GM12878 (cell line): ENCODE data around the gene MICA. TPM values are rescaled to one million over a fixed set of nuclear protein-coding genes. Genes with fewer than 3 reads are reported as not detected.

ENCODE experiments used
- BMI1 ChIP-seq: fragments of 450-650 bp; IDR thresholded peaks from 2 replicates; pipeline ENCODE4 v1.6.1; 2016; ENCODE audit warnings: mild to moderate bottlenecking, moderate library complexity, borderline replicate concordance
- BRCA1 ChIP-seq: IDR thresholded peaks from 2 replicates; pipeline ENCODE4 v1.6.1; 2011; ENCODE audit warnings: low read depth, low read length, improper control_type of control experiment
- CBFB ChIP-seq: IDR thresholded peaks from 2 replicates; pipeline ENCODE4 v1.6.1; 2016; ENCODE audit warnings: antibody characterized with exemption, low read depth
- CBX5 ChIP-seq: sonication (generic); IDR thresholded peaks from 2 replicates; pipeline ENCODE4 v1.6.1; 2016; ENCODE audit warnings: low read depth, moderate library complexity, mild to moderate bottlenecking, inconsistent platforms
- CHD1 ChIP-seq: IDR thresholded peaks from 2 replicates; pipeline ENCODE4 v1.6.1; 2012; ENCODE audit warnings: low read depth, low read length, improper control_type of control experiment
- CHD2 ChIP-seq: IDR thresholded peaks from 2 replicates; pipeline ENCODE4 v1.6.1; 2011; ENCODE audit warnings: low read depth, low read length, improper control_type of control experiment, borderline replicate concordance
- EED ChIP-seq: sonication (generic); IDR thresholded peaks from 2 replicates; pipeline ENCODE4 v1.6.1; 2016; ENCODE audit warnings: antibody characterized with exemption, low read depth
- FOS ChIP-seq: IDR thresholded peaks from 3 replicates; pipeline ENCODE4 v1.6.1; 2011; ENCODE audit warnings: borderline replicate concordance; ENCODE audit not compliant: insufficient read length; ENCODE audit errors: extremely low read depth
- IKZF2 ChIP-seq, 2 experiments: fragments of 450-650 bp; IDR thresholded peaks; 2 replicates each; pipeline ENCODE4 v1.6.1; 2017; ENCODE audit warnings: mild to moderate bottlenecking in 2 of 2, moderate library complexity in 2 of 2
- MEF2B ChIP-seq: fragments of 450-650 bp; IDR thresholded peaks from 2 replicates; pipeline ENCODE4 v1.6.1; 2018; ENCODE audit warnings: mild to moderate bottlenecking, moderate library complexity; ENCODE audit not compliant: partially characterized antibody, poor library complexity, severe bottlenecking
- NBN ChIP-seq: fragments of 450-650 bp; IDR thresholded peaks from 2 replicates; pipeline ENCODE4 v1.6.1; 2016
- PML ChIP-seq: IDR thresholded peaks from 2 replicates; pipeline ENCODE4 v1.6.1; 2012; ENCODE audit warnings: low read length, inconsistent platforms
- POLR2A ChIP-seq: IDR thresholded peaks from 2 replicates; pipeline ENCODE4 v1.6.1; 2011; ENCODE audit warnings: low read depth, mild to moderate bottlenecking, low read length
- POLR2AphosphoS5 ChIP-seq: IDR thresholded peaks from 2 replicates; pipeline ENCODE4 v1.6.1; 2011; ENCODE audit warnings: mild to moderate bottlenecking, low read length, inconsistent platforms
- RFX5 ChIP-seq: IDR thresholded peaks from 2 replicates; pipeline ENCODE4 v1.6.1; 2011; ENCODE audit warnings: low read depth, low read length, improper control_type of control experiment
- SMAD1 ChIP-seq: fragments of 450-650 bp; IDR thresholded peaks from 2 replicates; pipeline ENCODE4 v1.6.1; 2018; ENCODE audit warnings: mild to moderate bottlenecking, low read depth; ENCODE audit not compliant: partially characterized antibody
- SREBF1 ChIP-seq: IDR thresholded peaks from 2 replicates; pipeline ENCODE4 v1.6.1; 2012; ENCODE audit warnings: mild to moderate bottlenecking, low read length
- TAF1 ChIP-seq: IDR thresholded peaks from 2 replicates; pipeline ENCODE4 v1.6.1; 2011; ENCODE audit warnings: mild to moderate bottlenecking, low read depth, low read length, borderline replicate concordance
- TCF3 ChIP-seq: IDR thresholded peaks from 2 replicates; pipeline ENCODE4 v1.6.1; 2012; ENCODE audit warnings: low read depth, mild to moderate bottlenecking, low read length, borderline replicate concordance; ENCODE audit not compliant: insufficient read depth
- TCF7 ChIP-seq: IDR thresholded peaks from 2 replicates; pipeline ENCODE4 v1.6.1; 2014; ENCODE audit warnings: antibody characterized with exemption, borderline replicate concordance
- YY1 ChIP-seq: IDR thresholded peaks from 2 replicates; pipeline ENCODE4 v1.6.1; 2011; ENCODE audit warnings: low read depth, mild to moderate bottlenecking, low read length
- ZNF207 ChIP-seq: fragments of 450-650 bp; IDR thresholded peaks from 2 replicates; pipeline ENCODE4 v1.6.1; 2014; ENCODE audit warnings: antibody characterized with exemption, mild to moderate bottlenecking, borderline replicate concordance
- ZNF24 ChIP-seq: fragments of 450-650 bp; IDR thresholded peaks from 2 replicates; pipeline ENCODE4 v1.6.1; 2017; ENCODE audit warnings: antibody characterized with exemption, mild to moderate bottlenecking
- polyA plus RNA-seq, 11 experiments: library from polyadenylated mRNA; depleted of rRNA in 4 of 11; unstranded in 6 of 11; stranded (reverse) in 5 of 11; fragments of >200 nt; fragmentation: Nextera tagmentation in 4 of 11; fragmentation: Illumina TruSeq in 1 of 11; extraction: Ambion mirVana in 4 of 11; extraction: Trizol in 1 of 11; gene quantifications; 1 replicate in 1 of 11; 2 replicates in 10 of 11; pipeline versions ENCODE4 v1.2.1 to v1.2.3, GENCODE V29; 2011 to 2016; ENCODE audit warnings: inconsistent platforms in 2 of 11, missing spikeins in 2 of 11, low read depth in 1 of 11
- total RNA-seq, 4 experiments: library from RNA; depleted of rRNA in 3 of 4; stranded (reverse); fragments of >200 nt in 3 of 4; fragmentation: Illumina TruSeq in 1 of 4; extraction: Trizol in 1 of 4; gene quantifications; 2 replicates each; pipeline versions ENCODE4 v1.2.1 to v1.2.3, GENCODE V29; 2013 to 2021
- TF ChIP-seq, protein P1 (sequence below): fragments of 450-650 bp; IDR thresholded peaks from 2 replicates; pipeline ENCODE4 v1.6.1; 2014; ENCODE audit warnings: mild to moderate bottlenecking
- TF ChIP-seq, protein P2 (sequence below): IDR thresholded peaks from 2 replicates; pipeline ENCODE4 v1.6.1; 2012; ENCODE audit warnings: improper control_type of control experiment, low read depth, low read length; ENCODE audit not compliant: insufficient replicate concordance

The MICA gene
- total and polyA plus RNA-seq, 10 of the 15 experiments (the other 5 are each of a cell fraction or from before 2014, with no cell fraction given), result 3.6 to 10.5 (median 6.9) TPM

DNA sequence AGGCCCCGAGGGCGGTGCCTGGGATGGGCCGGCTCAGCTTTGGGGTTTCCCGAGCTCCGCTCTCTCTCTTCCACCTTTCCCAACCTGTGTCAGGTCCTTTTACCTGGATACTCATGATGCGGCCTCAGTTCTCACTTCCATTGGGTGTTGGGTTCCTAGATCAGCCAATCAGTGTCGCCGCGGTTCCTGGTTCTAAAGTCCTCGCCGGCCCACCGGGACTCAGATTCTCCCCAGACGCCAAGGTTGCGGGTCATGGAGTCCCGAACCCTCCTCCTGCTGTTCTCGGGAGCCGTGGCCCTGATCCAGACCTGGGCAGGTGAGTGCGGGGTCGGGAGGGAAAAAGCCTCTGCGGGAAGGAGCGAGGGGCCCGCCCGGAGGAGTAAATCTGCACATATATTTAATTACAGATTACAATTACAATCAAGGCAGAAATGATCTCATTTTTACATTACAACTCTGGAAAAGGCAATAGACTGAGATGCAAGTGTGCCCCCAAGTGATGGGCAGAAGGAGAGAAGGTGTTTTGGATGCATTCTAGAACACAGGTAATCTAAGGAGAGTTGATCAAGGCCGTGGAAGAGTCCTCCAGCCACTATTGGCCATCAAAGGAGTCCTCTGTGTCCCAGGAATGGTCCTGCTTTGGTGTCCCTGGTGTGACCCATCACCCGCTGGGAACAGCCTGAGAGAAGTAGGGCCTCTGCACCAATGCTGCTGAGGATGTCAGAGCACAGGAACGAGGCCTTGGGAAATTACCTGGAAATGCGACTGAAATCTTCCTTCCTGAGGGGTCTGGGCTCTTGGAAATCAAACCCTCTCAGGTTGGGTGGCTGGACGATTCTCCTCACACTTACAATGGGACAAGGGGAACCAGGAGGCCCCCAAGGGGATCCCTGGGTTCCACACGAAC is 59.8 kb downstream of the MICA start (continued):
- TF ChIP-seq POLR2AphosphoS5 (peak; percentile 99), SMAD1 (peak; percentile 90), TCF3 (0 out of 2 replicates have a peak, but pooled peaks have one; percentile 78), MEF2B (peak; percentile 27), SREBF1 (no peak), ZNF207 (0 out of 2 replicates have a peak, but pooled peaks have one; percentile 44), TCF7 (no peak), PML (peak; percentile 98), ZNF24 (no peak), YY1 (peak; percentile 66), BRCA1 (no peak), POLR2A (peak; percentile 96), RFX5 (peak; percentile 99), CBFB (peak; percentile 83; the same call in 1 of the 2 replicates), CHD2 (peak; percentile 71), TAF1 (peak; percentile 95), EED (peak; percentile 54), CBX5 (no peak), IKZF2 (IDR thresholded peaks at IDR 0.05) (peak; percentile 83 to 90), FOS (peak; percentile 44), BMI1 (no peak), NBN (peak; percentile 87; the same call in 1 of the 2 replicates), CHD1 (no peak)
- TF ChIP-seq, protein P1, sequence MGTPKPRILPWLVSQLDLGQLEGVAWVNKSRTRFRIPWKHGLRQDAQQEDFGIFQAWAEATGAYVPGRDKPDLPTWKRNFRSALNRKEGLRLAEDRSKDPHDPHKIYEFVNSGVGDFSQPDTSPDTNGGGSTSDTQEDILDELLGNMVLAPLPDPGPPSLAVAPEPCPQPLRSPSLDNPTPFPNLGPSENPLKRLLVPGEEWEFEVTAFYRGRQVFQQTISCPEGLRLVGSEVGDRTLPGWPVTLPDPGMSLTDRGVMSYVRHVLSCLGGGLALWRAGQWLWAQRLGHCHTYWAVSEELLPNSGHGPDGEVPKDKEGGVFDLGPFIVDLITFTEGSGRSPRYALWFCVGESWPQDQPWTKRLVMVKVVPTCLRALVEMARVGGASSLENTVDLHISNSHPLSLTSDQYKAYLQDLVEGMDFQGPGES, result peak; percentile 68; the same call in 1 of the 2 replicates
- TF ChIP-seq, protein P2, sequence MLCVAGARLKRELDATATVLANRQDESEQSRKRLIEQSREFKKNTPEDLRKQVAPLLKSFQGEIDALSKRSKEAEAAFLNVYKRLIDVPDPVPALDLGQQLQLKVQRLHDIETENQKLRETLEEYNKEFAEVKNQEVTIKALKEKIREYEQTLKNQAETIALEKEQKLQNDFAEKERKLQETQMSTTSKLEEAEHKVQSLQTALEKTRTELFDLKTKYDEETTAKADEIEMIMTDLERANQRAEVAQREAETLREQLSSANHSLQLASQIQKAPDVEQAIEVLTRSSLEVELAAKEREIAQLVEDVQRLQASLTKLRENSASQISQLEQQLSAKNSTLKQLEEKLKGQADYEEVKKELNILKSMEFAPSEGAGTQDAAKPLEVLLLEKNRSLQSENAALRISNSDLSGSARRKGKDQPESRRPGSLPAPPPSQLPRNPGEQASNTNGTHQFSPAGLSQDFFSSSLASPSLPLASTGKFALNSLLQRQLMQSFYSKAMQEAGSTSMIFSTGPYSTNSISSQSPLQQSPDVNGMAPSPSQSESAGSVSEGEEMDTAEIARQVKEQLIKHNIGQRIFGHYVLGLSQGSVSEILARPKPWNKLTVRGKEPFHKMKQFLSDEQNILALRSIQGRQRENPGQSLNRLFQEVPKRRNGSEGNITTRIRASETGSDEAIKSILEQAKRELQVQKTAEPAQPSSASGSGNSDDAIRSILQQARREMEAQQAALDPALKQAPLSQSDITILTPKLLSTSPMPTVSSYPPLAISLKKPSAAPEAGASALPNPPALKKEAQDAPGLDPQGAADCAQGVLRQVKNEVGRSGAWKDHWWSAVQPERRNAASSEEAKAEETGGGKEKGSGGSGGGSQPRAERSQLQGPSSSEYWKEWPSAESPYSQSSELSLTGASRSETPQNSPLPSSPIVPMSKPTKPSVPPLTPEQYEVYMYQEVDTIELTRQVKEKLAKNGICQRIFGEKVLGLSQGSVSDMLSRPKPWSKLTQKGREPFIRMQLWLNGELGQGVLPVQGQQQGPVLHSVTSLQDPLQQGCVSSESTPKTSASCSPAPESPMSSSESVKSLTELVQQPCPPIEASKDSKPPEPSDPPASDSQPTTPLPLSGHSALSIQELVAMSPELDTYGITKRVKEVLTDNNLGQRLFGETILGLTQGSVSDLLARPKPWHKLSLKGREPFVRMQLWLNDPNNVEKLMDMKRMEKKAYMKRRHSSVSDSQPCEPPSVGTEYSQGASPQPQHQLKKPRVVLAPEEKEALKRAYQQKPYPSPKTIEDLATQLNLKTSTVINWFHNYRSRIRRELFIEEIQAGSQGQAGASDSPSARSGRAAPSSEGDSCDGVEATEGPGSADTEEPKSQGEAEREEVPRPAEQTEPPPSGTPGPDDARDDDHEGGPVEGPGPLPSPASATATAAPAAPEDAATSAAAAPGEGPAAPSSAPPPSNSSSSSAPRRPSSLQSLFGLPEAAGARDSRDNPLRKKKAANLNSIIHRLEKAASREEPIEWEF, result no peak
